ENCODE results near the gene AFF3.

DNA sequence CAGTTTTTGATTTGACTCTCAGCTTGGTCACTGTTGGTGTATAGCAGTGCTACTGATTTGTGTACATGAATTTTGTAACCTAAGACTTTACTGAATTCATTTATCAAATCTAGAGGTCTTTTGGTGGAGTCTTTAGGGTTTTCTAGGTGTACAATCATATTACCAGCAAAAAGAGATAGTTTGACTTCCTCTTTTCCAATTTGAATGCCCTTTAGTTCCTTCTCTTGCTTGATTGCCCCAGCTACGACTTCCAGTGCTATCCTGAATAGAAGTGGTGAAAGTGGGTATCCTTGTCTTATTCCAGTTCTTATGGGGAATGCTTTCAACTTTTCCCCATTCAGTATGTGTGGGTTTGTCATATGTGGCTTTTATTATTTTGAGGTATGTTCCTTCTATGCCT is 339.7 kb downstream of the AFF3 start:
- TF ChIP-seq TCF12 (IDR thresholded peaks at IDR 0.05), result no peak
- TF ChIP-seq TCF12 (CRISPR knock-in tag; IDR thresholded peaks at IDR 0.05), result no peak
- no peak for TF ChIP-seq ZNF350 (CRISPR knock-in tag; IDR thresholded peaks at IDR 0.05; ENCODE audit: borderline replicate concordance, low read depth)
- TF ChIP-seq ZNF75D (CRISPR knock-in tag; IDR thresholded peaks at IDR 0.05; ENCODE audit: borderline replicate concordance), result no peak
- TF ChIP-seq, protein P1, sequence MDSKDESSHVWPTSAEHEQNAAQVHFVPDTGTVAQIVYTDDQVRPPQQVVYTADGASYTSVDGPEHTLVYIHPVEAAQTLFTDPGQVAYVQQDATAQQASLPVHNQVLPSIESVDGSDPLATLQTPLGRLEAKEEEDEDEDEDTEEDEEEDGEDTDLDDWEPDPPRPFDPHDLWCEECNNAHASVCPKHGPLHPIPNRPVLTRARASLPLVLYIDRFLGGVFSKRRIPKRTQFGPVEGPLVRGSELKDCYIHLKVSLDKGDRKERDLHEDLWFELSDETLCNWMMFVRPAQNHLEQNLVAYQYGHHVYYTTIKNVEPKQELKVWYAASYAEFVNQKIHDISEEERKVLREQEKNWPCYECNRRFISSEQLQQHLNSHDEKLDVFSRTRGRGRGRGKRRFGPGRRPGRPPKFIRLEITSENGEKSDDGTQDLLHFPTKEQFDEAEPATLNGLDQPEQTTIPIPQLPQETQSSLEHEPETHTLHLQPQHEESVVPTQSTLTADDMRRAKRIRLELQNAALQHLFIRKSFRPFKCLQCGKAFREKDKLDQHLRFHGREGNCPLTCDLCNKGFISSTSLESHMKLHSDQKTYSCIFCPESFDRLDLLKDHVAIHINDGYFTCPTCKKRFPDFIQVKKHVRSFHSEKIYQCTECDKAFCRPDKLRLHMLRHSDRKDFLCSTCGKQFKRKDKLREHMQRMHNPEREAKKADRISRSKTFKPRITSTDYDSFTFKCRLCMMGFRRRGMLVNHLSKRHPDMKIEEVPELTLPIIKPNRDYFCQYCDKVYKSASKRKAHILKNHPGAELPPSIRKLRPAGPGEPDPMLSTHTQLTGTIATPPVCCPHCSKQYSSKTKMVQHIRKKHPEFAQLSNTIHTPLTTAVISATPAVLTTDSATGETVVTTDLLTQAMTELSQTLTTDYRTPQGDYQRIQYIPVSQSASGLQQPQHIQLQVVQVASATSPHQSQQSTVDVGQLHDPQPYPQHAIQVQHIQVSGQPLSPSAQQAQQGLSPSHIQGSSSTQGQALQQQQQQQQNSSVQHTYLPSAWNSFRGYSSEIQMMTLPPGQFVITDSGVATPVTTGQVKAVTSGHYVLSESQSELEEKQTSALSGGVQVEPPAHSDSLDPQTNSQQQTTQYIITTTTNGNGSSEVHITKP (CRISPR knock-in tag; IDR thresholded peaks at IDR 0.05; ENCODE audit: low read depth), result no peak
- TF ChIP-seq CHCHD3 (CRISPR knock-in tag; IDR thresholded peaks at IDR 0.05), result no peak
- TF ChIP-seq MED1 (CRISPR knock-in tag; IDR thresholded peaks at IDR 0.05), result no peak
- TF ChIP-seq, protein P2, sequence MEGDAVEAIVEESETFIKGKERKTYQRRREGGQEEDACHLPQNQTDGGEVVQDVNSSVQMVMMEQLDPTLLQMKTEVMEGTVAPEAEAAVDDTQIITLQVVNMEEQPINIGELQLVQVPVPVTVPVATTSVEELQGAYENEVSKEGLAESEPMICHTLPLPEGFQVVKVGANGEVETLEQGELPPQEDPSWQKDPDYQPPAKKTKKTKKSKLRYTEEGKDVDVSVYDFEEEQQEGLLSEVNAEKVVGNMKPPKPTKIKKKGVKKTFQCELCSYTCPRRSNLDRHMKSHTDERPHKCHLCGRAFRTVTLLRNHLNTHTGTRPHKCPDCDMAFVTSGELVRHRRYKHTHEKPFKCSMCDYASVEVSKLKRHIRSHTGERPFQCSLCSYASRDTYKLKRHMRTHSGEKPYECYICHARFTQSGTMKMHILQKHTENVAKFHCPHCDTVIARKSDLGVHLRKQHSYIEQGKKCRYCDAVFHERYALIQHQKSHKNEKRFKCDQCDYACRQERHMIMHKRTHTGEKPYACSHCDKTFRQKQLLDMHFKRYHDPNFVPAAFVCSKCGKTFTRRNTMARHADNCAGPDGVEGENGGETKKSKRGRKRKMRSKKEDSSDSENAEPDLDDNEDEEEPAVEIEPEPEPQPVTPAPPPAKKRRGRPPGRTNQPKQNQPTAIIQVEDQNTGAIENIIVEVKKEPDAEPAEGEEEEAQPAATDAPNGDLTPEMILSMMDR (CRISPR knock-in tag; IDR thresholded peaks at IDR 0.05), result no peak
- TF ChIP-seq, protein P3, sequence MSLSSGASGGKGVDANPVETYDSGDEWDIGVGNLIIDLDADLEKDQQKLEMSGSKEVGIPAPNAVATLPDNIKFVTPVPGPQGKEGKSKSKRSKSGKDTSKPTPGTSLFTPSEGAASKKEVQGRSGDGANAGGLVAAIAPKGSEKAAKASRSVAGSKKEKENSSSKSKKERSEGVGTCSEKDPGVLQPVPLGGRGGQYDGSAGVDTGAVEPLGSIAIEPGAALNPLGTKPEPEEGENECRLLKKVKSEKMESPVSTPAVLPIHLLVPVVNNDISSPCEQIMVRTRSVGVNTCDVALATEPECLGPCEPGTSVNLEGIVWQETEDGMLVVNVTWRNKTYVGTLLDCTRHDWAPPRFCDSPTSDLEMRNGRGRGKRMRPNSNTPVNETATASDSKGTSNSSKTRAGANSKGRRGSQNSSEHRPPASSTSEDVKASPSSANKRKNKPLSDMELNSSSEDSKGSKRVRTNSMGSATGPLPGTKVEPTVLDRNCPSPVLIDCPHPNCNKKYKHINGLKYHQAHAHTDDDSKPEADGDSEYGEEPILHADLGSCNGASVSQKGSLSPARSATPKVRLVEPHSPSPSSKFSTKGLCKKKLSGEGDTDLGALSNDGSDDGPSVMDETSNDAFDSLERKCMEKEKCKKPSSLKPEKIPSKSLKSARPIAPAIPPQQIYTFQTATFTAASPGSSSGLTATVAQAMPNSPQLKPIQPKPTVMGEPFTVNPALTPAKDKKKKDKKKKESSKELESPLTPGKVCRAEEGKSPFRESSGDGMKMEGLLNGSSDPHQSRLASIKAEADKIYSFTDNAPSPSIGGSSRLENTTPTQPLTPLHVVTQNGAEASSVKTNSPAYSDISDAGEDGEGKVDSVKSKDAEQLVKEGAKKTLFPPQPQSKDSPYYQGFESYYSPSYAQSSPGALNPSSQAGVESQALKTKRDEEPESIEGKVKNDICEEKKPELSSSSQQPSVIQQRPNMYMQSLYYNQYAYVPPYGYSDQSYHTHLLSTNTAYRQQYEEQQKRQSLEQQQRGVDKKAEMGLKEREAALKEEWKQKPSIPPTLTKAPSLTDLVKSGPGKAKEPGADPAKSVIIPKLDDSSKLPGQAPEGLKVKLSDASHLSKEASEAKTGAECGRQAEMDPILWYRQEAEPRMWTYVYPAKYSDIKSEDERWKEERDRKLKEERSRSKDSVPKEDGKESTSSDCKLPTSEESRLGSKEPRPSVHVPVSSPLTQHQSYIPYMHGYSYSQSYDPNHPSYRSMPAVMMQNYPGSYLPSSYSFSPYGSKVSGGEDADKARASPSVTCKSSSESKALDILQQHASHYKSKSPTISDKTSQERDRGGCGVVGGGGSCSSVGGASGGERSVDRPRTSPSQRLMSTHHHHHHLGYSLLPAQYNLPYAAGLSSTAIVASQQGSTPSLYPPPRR (CRISPR knock-in tag; IDR thresholded peaks at IDR 0.05; ENCODE audit: borderline replicate concordance), result no peak
- TF ChIP-seq, protein P4, sequence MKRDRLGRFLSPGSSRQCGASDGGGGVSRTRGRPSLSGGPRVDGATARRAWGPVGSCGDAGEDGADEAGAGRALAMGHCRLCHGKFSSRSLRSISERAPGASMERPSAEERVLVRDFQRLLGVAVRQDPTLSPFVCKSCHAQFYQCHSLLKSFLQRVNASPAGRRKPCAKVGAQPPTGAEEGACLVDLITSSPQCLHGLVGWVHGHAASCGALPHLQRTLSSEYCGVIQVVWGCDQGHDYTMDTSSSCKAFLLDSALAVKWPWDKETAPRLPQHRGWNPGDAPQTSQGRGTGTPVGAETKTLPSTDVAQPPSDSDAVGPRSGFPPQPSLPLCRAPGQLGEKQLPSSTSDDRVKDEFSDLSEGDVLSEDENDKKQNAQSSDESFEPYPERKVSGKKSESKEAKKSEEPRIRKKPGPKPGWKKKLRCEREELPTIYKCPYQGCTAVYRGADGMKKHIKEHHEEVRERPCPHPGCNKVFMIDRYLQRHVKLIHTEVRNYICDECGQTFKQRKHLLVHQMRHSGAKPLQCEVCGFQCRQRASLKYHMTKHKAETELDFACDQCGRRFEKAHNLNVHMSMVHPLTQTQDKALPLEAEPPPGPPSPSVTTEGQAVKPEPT (CRISPR knock-in tag; IDR thresholded peaks at IDR 0.05; ENCODE audit: low read depth), result no peak
- no peak for TF ChIP-seq ZSCAN29 (CRISPR knock-in tag; conservative IDR thresholded peaks at IDR 0.05)
- no peak for TF ChIP-seq JUNB (CRISPR knock-in tag; IDR thresholded peaks at IDR 0.05; ENCODE audit: borderline replicate concordance)
- TF ChIP-seq ZNF790 (CRISPR knock-in tag; IDR thresholded peaks at IDR 0.05; ENCODE audit: borderline replicate concordance), result no peak

Data from HepG2 (cell line).